ENCODE measurements around the gene FITM2. TPM values are rescaled to one million over a fixed set of nuclear protein-coding genes. Genes with fewer than 3 reads are reported as not detected.
"Not testable (repeated sequence)": the region's sequence is repeated elsewhere in the genome, so short reads cannot be mapped to it uniquely, and the experiment has no call there.

FITM2 gene
- total RNA-seq, 2 experiments from 2014 or later = 2.2 to 2.7 TPM

DNA sequence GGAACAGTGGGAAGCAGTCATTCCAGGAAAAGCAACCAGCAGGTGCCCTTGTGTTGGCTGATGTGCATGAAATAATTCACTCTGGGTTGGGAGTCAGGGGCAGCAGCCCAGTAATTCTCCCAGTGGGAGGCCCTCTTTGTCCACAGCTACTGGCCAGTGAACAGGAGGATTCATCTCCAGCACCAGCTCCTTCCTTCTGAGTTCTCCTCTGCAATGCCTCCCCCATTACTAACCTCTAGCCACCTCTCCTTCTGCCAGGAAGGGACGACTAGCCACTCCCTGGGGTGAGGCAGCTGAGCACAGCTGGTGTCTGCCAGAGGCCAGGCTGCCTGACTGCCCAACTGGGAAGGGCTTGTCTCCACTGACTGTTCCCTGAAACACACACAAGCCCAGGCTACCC, 13.3 kb upstream of the FITM2 start:
- Mint-ChIP-seq H3K9me3 (no peaks in the 10 kb centered on the region), H3K36me3 (ENCODE audit: low read depth) (no peaks in the 10 kb centered on the region), H3K27me3 (peaks cover 17% of the 10 kb centered on the region), H3K27ac (no peak overlapping the region), H3K4me3 (no peak overlapping the region), H3K4me1 (no peaks in the 10 kb centered on the region)
- ChIA-PET POLR2A (no interaction called here), CTCF (no interaction called here)
- no peak for DNase-seq

DNA sequence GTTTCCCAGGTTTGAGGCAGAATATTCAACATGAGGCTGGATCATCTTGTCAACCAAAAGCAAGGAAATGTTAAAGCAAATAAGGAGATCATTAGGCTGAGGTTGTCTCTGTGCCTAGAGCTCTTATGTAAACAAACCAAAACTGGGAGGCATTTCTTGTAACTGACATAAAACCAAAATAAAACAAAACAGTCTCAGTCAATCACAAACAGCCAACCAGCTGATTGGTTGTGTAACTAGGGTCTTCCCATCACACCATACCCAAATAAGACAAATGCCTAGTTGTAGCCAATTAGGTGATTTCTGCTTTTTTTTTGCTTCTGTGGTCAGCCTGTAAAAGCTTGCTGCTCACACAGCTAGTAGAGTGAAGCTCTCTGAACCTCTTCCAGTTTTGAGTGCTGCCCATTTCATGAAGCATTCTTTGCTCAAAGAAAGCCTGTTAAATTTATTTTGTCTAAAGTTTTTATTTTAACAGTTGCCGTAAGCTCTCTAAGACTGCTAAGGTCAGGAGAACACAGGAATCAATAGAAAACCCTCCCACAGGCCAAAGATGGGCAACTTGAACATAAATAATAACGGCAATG, 8.9 kb upstream of the FITM2 start:
- H3K4me1 Mint-ChIP-seq = no peaks in the 10 kb centered on the region
- ChIA-PET POLR2A (interaction anchor here (0.6 kb wide), 1 partner anchor 9 kb away, joined by 3 read pairs; no protein-coding TSS in a partner anchor), CTCF (interaction anchor here (0.7 to 14.2 kb wide), 6 partner anchors 8 to 203 kb away, joined by 3 to 470 read pairs (median 3); partner anchors contain the start of gene FITM2)
- no peaks in the 10 kb centered on the region for H3K9me3 Mint-ChIP-seq
- no peak for DNase-seq
- no peaks in the 10 kb centered on the region for H3K36me3 Mint-ChIP-seq (ENCODE audit: low read depth)
- no peak overlapping the region for H3K4me3 Mint-ChIP-seq
- no peak overlapping the region for H3K27ac Mint-ChIP-seq
- H3K27me3 Mint-ChIP-seq = peaks cover 10% of the 10 kb centered on the region

DNA sequence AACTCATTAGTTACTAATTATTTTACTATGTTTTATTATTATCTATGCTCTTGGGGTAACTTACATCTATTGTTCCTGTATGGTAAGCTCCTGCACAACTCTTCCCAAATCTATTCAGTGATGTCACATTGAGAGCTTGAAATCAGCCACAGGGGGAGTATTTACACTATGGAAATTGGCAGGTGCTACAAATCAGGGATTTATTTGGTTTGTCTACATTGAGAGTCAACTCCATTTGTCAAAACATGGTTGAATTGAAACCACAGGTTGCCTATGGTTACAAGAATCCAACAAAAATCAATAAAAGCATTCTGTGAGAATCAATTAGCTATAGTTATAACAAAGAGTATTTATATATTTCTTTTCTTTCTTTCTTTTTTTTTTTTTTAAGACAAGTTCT, 3.9 kb upstream of the FITM2 start:
- no peak for DNase-seq
- POLR2A ChIA-PET = no interaction called here
- CTCF ChIA-PET = interaction anchor here (1.2 to 14.2 kb wide), 3 partner anchors 8 to 198 kb away, joined by 3 to 470 read pairs (median 27); no protein-coding TSS in a partner anchor
- Mint-ChIP-seq H3K9me3 (no peaks in the 10 kb centered on the region), H3K36me3 (ENCODE audit: low read depth) (no peaks in the 10 kb centered on the region), H3K4me1 (peaks cover 13% of the 10 kb centered on the region), H3K4me3 (no peak overlapping the region), H3K27me3 (peaks cover 2% of the 10 kb centered on the region), H3K27ac (no peak overlapping the region)

GRCh38 chr20:44309763-44310663, 989 bp downstream of the FITM2 start:
- Mint-ChIP-seq H3K27me3 (no peaks in the 10 kb centered on the region), H3K9me3 (no peaks in the 10 kb centered on the region), H3K4me3 (peak overlapping the region; percentile 89), H3K4me1 (peaks cover 19% of the 10 kb centered on the region), H3K36me3 (ENCODE audit: low read depth) (no peaks in the 10 kb centered on the region), H3K27ac (peak overlapping the region; percentile 77)
- ChIA-PET CTCF (interaction anchor here (0.8 to 14.2 kb wide), 24 partner anchors 8 to 193 kb away, joined by 3 to 470 read pairs (median 6); partner anchors contain the start of gene OSER1), POLR2A (interaction anchor here (1.0 to 5.0 kb wide), 6 partner anchors 13 to 332 kb away, joined by 3 to 62 read pairs (median 4); partner anchors contain the start of genes OSER1 and TTPAL)
- DNase-seq = no peak

GRCh38 chr20:44306927-44307326, 4.1 kb downstream of the FITM2 start:
- Mint-ChIP-seq H3K36me3 (ENCODE audit: low read depth) (no peaks in the 10 kb centered on the region), H3K27ac (no peak overlapping the region), H3K4me3 (no peak overlapping the region), H3K4me1 (peaks cover 19% of the 10 kb centered on the region), H3K27me3 (no peaks in the 10 kb centered on the region), H3K9me3 (no peaks in the 10 kb centered on the region)
- ChIA-PET CTCF (interaction anchor here (14.2 kb wide), 1 partner anchor 89 kb away, joined by 470 read pairs; no protein-coding TSS in a partner anchor), POLR2A (no interaction called here)
- no peak for DNase-seq

DNA sequence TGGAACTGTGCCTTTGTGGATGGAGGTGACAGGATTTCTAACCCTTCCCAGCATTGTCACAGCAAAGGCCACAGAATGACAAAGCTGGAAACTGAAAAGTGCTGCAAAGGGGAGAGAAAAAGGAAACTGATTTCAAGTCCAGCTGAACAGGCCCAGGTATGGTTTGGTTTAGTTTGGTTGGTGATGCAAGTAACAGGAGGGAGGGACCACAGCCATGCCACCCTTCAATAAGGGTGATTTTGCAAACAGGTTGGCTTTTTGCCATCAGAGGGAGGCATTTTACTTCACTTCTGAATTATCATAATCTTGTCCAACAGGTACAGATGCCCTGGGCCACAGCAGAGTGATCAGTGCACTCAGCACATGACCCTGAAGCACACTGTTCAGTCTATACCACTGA, 6.6 kb downstream of the FITM2 start:
- DNase-seq = no peak
- Mint-ChIP-seq H3K36me3 (ENCODE audit: low read depth) (no peaks in the 10 kb centered on the region), H3K27me3 (no peaks in the 10 kb centered on the region), H3K4me3 (no peak overlapping the region), H3K9me3 (no peaks in the 10 kb centered on the region), H3K4me1 (peaks cover 1% of the 10 kb centered on the region), H3K27ac (no peak overlapping the region)
- ChIA-PET POLR2A (no interaction called here), CTCF (no interaction called here)

DNA sequence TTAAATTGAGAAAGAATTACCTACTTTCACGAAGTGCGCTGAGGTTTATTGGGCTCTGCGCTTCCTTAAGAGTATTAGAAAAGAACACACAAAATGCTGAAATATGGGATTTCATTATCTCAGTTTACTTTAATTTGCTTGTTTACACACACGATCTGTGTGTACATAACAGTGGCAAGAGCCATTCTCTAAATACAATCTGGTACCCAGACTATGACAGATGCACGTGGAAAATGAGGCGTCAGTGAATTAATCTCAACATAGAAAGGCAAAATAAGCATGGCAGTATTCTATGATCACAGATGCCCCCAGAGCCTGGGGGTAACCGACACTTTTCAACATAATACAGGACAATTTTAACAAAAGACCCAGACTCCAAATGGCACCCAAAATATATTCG, 8.3 kb downstream of the FITM2 start:
- POLR2A ChIA-PET = no interaction called here
- H3K4me1 Mint-ChIP-seq = no peaks in the 10 kb centered on the region
- H3K36me3 Mint-ChIP-seq (ENCODE audit: low read depth) = no peaks in the 10 kb centered on the region
- CTCF ChIA-PET = interaction anchor here (1.9 kb wide), 1 partner anchor 8 kb away, joined by 5 read pairs; the partner anchor contains the start of gene FITM2
- no peaks in the 10 kb centered on the region for H3K27me3 Mint-ChIP-seq
- no peak for DNase-seq
- no peak overlapping the region for H3K27ac Mint-ChIP-seq
- no peaks in the 10 kb centered on the region for H3K9me3 Mint-ChIP-seq
- H3K4me3 Mint-ChIP-seq = no peak overlapping the region

GRCh38 chr20:44302026-44302669, 8.9 kb downstream of the FITM2 start:
- no peaks in the 10 kb centered on the region for H3K27me3 Mint-ChIP-seq
- ChIA-PET POLR2A (no interaction called here), CTCF (interaction anchor here (1.9 kb wide), 1 partner anchor 9 kb away, joined by 5 read pairs; the partner anchor contains the start of gene FITM2)
- H3K4me1 Mint-ChIP-seq = no peaks in the 10 kb centered on the region
- no peaks in the 10 kb centered on the region for H3K9me3 Mint-ChIP-seq
- no peak for DNase-seq
- H3K27ac Mint-ChIP-seq = no peak overlapping the region
- H3K4me3 Mint-ChIP-seq = no peak overlapping the region
- no peaks in the 10 kb centered on the region for H3K36me3 Mint-ChIP-seq (ENCODE audit: low read depth)

DNA sequence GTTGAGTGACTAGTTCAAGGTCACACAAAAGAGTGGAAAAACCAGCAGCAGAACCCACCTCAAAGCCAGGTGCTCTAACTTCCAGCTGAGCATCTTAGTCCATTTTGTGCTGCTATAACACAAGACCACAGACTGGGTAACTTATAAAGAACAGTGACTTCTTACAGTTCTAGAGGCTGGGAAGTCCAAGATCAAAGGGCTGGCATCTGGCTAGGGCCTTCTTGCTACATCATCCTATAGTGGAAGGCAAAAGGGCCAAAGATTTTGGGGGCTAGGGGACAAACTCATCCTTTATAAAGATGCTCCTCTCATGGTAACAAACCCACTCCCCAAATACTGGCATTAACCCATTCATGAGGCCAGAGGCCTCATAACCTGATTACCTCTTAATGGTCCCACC, 9.7 kb downstream of the FITM2 start:
- no peak for DNase-seq
- Mint-ChIP-seq H3K36me3 (ENCODE audit: low read depth) (no peaks in the 10 kb centered on the region), H3K27me3 (no peaks in the 10 kb centered on the region), H3K4me3 (no peak overlapping the region), H3K27ac (no peak overlapping the region), H3K4me1 (no peaks in the 10 kb centered on the region), H3K9me3 (no peaks in the 10 kb centered on the region)
- ChIA-PET POLR2A (no interaction called here), CTCF (interaction anchor here (2.0 to 2.4 kb wide), 2 partner anchors 10 to 83 kb away, joined by 6 to 8 read pairs; partner anchors contain the start of gene FITM2)

DNA sequence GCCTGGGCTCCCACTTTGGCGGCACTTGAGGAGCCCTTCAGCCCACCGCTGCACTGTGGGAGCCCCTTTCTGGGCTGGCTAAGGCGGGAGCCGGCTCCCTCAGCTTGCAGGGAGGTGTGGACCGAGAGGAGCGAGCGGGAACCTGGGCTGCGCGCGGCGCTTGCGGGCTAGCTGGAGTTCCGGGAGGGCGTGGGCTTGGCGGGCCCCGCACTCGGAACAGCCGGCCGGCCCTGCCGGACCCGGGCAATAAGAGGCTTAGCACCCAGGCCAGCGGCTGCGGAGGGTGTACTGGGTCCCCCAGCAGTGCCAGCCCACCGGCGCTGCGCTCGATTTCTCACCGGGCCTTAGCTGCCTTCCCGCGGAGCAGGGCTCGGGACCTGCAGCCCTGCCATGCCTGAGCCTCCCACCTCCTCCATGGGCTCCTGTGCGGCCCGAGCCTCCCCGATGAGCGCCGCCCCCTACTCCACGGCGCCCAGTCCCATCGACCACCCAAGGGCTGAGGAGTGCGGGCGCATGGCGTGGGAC, 11.9 kb downstream of the FITM2 start:
- POLR2A ChIA-PET = not testable (repeated sequence)

DNA sequence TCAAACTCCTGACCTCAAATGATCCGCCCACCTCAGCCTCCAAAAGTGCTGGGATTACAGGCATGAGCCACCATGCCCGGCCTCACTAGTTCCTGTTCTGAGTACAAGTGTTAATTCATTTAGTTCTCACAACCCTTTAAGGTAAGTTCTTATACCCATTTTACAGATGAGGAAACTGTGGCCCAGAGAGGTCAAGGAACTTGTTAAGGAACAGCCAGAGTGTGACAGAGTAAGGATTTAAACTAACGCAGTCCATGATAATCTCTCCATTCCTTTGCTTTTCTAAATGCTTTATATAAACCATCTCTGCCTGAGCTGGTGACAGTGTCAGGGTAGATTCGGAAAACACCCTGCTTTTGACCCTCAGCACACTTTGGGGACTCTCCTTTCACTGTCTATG, 13.3 kb downstream of the FITM2 start:
- CTCF ChIA-PET = no interaction called here
- POLR2A ChIA-PET = no interaction called here
- H3K4me3 Mint-ChIP-seq = no peak overlapping the region
- H3K27ac Mint-ChIP-seq = no peak overlapping the region
- no peaks in the 10 kb centered on the region for H3K9me3 Mint-ChIP-seq
- H3K27me3 Mint-ChIP-seq = no peaks in the 10 kb centered on the region
- no peak for DNase-seq
- no peaks in the 10 kb centered on the region for H3K4me1 Mint-ChIP-seq
- no peaks in the 10 kb centered on the region for H3K36me3 Mint-ChIP-seq (ENCODE audit: low read depth)

More for the DNA sequence above, 11.9 kb downstream of the FITM2 start:
- H3K27me3 Mint-ChIP-seq; H3K4me1 Mint-ChIP-seq; DNase-seq; H3K27ac Mint-ChIP-seq; H3K9me3 Mint-ChIP-seq; H3K4me3 Mint-ChIP-seq; H3K36me3 Mint-ChIP-seq (ENCODE audit: low read depth): not testable (repeated sequence)
- CTCF ChIA-PET = interaction anchor here (1.0 to 2.4 kb wide), 3 partner anchors 12 to 81 kb away, joined by 4 to 8 read pairs (median 6); partner anchors contain the start of gene FITM2

- Mint-ChIP-seq H3K9me3 (no peaks in the 10 kb centered on the region), H3K27ac (no peak overlapping the region), H3K4me3 (no peak overlapping the region), H3K36me3 (ENCODE audit: low read depth) (no peaks in the 10 kb centered on the region), H3K4me1 (no peaks in the 10 kb centered on the region), H3K27me3 (no peaks in the 10 kb centered on the region)
- ChIA-PET POLR2A (no interaction called here), CTCF (no interaction called here)
- DNase-seq = no peak
These were observed 15.0 kb downstream of the FITM2 start for GRCh38 chr20:44296011-44296410.

DNA sequence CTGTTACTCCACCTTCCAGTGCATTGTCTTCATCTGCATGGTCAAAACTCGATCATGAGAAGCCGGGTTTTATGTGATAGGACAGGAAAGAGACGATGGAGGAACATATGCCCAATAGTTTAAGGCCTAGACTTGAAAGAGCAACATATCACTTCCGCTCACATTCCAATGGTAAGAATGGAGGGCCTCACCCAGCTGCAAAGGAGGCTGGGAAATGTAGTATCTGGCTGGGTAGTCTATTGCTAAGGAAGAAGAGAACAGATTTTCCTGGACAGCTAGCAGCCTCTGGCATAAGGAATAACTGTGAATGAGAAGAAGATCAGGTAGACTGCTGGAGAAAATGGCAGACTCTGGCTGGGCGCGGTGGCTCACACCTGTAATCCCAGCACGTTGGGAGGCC, 19.2 kb downstream of the FITM2 start:
- H3K9me3 Mint-ChIP-seq = no peaks in the 10 kb centered on the region
- H3K27me3 Mint-ChIP-seq = no peaks in the 10 kb centered on the region
- POLR2A ChIA-PET = no interaction called here
- H3K4me3 Mint-ChIP-seq = no peak overlapping the region
- H3K27ac Mint-ChIP-seq = no peak overlapping the region
- CTCF ChIA-PET = no interaction called here
- H3K36me3 Mint-ChIP-seq (ENCODE audit: low read depth) = no peaks in the 10 kb centered on the region
- no peaks in the 10 kb centered on the region for H3K4me1 Mint-ChIP-seq
- DNase-seq = no peak
